SIG-M5 treated with dmso at 0.1 percent for 504 hours (cell line): ENCODE results near the gene MAN2B2.

ENCODE experiments used
- DNase-seq: peaks from one replicate; lab custom pipeline; 2025; ENCODE audit not compliant: unreplicated experiment; lab: John Stamatoyannopoulos, UW

The MAN2B2 gene

DNA sequence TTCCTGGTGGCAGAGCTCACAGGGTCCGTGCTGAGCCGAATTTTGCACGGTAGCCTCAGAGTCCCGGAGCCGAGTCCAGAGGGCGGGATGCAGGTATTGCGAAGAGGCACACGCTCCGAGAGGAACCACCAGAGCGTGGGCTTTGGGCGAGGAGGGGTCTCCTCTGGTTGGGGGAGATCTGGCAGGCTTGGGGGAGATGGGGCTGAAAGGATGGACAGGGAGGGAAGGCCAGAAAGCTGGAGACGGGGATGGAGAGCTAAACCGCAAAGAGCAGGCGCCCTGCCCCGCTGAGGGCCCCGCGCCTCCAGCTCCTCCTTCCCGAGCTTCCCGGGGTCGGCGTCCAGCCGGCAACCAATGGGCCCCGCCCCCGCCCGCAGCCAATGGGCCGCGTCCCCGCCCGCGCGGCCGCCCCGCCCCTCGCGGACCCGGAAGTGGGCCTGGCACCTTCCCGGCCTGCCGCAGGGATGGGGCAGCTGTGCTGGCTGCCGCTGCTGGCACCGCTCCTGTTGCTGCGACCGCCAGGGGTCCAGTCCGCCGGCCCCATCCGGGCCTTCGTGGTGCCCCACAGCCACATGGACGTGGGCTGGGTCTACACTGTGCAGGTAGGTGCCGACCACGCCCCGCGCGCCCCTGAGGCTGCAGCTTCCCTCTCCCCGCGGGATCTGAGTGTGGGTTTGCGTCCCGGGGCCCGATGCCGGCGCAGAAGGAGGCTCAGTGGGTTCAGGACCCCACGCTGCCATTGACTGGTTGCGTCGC, at the start of gene MAN2B2:
Gene MAN2B2, plus strand, starts transcription at position 443 of the 756 bp plus-strand sequence. Its CDS starts 22 bp downstream, at position 465.
- peak; percentile 74 for DNase-seq

DNA sequence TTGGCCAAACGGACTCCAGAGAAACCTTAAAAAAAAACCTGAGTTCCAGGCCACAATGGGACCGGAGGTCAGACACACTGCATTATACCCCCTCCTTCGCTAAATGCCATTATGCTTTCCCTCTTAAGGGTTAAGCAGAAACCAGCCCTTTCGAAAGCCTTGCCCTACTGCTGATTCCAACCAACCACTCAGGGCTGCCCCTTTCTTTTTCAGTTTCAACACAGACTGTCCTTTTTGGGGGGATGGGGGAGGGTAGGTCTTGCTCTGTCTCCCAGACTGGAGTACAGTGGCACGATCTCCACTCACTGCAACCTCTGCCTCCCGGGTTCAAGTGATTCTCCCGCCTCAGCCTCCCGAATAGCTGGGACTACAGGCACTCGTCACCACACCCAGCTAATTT, 49.5 kb upstream of the MAN2B2 start:
- no peak for DNase-seq

DNA sequence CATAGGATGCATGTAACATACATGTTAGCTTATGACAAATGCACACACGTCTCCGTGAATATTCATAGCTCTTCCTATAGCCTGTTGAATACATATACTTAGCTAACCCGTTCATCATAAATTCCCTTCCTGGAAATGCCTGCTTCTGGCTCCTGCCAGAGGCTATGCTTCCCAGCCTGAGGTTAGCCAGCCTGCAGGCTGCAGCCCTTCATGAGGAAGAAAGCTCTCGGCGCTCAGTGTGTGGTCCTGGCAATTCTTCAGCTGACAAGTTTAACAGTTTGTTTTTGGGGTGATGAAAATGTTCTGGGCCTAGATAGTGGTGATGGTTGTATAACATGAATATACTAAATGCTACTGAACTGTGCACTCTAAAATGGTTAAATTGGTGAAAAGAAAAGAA, 48.8 kb upstream of the MAN2B2 start:
- no peak for DNase-seq

DNA sequence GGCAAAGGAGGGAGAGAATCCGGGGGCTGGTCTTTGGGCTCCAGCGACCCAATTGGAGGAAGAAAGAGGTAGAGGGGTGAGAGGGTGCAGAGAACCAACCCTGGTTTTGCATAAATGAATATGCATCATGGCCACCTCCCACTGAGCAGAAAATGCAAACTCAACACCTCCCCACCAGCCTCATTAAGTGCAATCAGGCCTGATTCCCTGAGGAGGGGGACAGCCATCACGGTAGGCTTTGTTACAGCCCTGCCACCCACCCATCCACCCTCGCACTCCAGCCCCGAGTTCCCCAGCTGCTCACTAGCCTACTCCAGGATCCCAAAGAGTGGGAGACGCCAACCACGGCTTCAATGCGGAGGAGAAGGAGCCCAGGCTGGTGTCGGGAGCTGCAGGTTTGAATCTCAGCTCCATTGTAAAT, 48.3 kb upstream of the MAN2B2 start:
- DNase-seq = no peak

DNA sequence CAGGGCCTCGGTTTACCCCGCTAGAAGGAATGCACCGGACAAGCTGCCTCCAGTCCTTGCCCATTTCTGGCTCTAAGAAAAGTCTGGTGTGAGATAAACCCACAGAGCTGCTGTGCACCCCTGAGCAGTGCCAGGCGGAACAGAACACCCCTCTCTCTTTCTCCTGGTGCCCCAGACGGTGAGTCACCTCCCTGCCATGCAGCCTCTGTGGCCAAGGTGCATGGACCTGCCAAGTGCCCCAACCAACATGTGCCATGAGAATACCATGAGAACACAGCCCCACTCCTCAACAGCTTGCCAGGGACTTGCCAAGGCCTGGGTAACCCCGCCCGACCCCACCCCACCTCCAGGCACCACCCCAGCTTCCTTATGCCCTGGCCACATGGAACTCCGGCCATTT, 47.7 kb upstream of the MAN2B2 start:
- no peak for DNase-seq

DNA sequence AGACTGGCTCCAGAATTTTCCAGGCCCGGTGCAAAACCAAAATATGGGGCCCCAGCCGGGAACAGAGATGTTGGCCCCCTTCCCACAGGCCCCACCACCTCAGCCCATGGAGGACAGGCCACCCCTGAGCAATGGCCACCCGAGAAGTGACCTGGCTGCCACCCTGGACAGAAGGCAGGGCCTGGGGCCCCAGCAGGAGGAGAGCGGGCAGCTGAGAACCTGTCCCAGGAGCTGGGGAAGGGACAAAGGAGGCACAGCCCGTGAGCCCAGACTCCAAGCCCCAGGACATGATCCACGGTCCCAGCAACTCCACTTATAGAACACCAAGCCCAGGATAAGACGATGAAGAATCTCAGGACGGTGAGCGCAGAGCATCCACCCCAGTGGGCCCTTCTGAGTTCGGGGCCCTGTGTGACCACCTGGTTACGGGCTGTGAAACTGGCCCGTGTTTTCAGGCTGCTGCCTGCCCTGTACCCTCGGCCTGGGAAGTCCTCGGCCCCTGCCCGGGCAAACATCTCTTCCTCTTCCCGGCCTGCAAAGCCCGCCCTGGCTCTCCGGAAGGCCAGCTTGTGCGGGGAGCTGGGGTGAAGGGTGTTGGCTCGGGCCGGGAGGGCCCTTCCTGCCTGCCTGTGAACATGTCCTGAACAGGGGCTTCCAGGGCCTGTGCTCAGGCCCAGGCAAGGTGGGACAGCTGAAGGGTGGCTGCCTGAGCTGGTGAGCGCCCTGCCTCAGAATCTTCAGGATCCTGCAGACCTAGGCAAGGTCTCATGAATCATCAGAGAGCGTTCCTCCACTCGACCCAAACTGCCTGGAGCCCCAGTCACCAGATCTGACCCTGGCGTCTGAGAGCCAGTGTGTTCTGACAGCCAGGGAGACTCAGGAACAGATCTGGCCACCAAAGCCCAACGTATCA, 47.0 kb upstream of the MAN2B2 start:
- no peak for DNase-seq

DNA sequence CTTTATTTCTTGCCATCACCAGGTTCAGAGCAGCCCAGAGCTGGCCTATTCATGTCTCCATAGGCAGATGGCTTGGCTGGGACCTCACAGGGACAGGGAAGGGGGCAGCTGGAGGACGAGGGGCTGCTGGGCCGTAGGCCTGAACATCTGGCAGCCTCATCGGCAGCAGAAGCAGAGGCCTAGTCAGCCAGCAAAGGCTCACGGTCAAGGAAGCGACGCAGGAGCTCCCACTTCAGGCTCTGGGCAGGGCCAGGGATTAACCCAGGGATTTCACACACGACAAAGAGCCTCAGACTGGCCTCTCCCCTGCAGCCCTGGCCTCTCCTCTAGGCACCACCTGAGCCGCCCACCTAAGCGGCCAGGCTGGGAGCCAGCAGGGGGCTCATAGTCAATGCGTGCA, 46.0 kb upstream of the MAN2B2 start:
- DNase-seq = no peak

DNA sequence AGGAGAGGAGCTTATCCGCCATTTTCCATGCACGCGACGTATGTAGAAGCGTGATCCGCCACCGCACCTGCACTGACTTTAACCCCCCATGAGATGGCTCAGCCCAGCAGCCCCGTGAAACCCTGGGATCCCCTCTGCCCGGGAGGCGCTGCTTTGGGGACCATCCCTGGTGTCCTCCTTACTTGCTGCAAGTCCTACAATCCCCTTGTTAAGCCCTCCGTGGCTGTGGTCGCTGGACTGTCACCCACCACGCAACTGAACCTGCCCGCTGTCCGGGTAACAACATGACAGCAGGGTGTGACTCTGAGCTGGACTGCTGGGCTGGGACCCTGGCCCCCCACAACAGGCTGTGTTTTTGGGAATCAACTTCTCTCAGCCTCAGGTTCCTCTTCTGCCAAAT, 44.7 kb upstream of the MAN2B2 start:
- DNase-seq = no peak

DNA sequence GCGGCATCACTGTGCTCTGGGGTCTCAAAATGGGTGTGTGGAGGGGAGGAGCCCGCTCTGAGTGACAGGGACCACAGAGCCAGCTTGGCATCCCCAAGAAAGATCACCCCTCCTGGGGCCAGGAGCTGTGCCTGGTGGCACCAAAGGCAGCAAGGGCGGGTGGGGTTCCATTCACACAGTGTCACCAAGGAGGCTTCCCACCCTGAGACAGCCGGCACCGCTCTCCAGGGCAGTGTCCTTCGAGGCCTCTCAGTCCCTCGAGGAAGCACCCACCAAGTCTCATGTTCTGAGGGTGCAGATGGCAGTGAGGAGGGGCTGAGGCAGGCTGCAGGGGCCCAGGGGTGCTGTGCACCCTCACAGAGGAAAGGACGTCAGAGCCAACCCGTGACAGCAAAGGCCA, 44.0 kb upstream of the MAN2B2 start:
- no peak for DNase-seq

DNA sequence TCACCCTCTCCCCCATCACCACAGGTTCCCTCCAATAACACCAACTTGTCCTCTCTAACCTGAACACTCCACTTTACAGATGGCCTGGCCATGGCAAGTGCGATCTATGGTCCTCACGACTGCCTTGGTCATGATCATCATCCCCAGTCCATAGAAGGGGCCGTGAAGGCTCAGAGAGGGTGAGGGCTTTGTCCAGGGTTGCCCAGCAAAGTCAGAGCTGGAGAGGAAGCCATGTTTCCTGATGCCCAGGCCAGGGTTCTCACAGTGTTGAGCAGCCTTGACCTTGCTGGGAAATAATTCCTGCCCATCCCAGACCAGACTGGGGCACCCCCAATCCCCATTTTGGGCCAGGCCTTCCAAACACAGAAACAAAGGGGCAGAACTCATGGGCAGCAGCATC, 42.9 kb upstream of the MAN2B2 start:
- no peak for DNase-seq

DNA sequence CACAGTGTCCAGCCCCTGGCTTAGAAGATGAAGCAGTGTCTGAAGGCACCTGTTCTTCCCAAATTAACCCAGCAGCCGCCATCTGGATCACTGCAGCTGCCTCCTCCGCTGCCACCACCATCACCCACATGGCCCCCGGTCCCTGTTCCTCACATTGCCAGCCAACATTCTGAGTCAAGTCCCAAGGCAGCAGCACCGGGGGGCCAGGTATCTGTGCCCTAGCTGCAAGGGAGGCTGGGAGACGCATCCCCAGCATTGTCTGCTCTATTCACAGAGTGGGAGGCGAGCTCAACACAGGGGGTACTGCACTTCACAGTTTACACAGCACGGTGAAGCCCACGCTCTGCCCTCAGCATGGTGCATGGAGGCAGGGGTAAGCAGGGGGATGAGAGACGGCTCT, 42.3 kb upstream of the MAN2B2 start:
- DNase-seq = no peak

DNA sequence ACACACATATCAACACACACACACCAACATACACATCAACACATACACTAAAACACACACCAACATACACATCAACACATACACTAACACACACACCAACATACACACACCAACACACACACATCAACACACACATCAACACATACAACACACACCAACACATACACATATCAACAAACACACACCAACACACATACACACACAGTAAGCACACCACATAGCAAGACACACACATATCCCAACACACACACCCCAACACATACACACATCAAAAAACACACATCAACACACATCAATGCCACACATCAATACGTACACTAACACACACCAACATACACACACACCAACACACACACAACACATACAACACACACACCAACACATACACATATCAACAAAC, 40.9 kb upstream of the MAN2B2 start:
- no peak for DNase-seq

DNA sequence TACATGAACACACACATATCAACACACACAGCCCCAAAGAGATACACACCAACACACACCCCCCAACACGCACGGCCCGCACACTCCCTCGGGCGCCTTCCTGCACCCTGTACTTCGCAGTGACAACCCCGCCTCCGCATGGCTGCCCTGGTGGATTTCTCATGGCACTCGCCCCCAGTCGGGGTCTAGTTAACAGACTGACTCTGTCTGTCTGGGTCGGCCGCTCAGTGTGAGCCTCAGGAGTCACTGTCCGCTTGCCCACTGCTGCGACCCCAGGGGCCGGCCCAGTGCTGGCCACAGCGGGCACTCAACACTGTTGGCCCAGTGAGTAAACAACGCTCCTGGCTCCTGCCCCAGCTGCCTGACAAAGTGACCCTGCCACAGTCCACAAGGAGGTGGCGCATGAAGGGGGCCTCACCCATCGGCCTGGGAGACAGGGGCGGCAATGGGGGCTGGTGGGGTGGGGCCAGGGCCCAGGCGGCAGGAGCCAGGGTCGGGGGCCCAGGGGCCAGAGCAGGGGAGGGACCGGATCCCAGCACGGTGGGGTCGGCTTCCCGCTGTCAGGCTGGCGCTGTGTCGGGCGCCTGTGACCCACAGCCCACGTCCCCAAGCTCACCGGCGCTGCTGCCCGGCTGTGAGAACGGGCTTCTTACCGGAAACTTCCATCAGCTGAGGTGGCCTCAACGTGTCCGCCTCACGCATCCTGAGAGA, 40.2 kb upstream of the MAN2B2 start:
- no peak for DNase-seq

DNA sequence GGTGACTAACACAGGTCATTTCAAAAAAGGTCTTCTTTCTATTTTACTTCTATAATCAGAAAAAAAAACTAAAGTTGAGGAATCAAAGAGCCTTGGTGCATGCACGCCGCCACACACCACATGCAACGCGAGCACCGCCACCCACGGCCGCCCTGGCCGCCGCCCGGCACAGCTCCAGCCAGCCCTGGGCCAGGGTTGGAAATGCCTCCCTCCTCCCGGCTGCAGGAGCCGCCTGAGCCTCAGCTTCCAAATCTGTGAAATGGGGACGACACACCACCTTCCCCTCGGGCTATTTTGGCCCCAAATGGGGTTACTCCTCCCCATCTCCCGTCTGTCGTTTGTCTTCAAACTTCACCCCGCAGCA, 39.7 kb upstream of the MAN2B2 start:
- DNase-seq = no peak

DNA sequence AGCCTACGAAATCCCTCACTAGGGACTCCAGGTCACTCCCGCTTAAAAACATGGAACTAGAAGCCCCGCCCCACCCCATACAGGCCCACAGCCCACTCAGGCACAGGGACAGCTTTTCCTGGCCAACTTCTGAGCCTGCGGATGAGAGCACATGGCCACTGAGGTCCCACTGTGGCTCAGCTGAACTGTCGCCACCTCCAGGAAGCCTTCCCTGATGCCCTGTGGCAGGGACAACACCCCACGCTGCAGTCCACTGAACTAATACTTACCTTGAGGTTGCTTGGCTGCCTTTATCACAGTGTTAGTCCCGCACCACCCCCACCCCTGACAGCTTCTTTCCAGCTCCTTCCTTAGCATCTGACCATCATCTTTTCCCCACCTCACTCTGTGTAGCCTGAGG, 39.3 kb upstream of the MAN2B2 start:
- no peak for DNase-seq

DNA sequence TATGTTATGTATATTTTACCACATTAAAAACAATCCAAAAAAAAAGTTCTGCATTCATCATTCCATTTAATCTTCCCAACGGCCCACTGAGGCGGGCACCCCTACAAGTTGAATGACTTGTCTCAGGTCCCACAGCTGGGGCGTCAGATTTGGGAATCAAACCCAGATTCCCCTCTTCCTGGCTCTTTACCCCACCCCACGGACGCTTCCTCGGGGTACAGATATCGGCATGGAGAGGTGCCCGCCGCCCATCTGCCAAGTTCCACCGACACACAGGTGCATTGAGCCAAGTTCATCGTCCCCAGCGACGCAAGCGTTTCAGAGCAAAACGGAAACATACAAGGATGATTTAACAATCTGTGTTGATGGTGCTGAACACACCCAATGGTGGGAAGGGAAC, 36.9 kb upstream of the MAN2B2 start:
- DNase-seq = no peak

DNA sequence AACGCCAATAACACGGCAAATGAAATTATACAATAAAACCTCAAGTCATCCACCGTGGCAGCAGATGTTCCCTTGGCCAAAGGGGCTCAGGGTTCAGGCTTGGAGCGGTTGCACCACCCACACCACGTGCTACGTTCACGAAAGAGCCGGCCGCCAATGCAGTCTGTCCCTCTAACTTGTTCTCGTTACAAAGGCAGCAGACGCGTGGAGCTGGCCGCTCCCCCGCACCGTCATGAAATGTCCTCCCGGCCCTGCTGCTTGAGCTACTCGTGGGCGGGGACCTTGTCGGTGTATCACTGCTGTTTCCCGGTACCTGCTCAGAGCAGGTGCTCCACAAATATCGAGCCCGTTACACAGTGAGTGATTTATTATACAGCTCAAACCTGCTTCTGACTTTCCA, 36.4 kb upstream of the MAN2B2 start:
- DNase-seq = no peak

DNA sequence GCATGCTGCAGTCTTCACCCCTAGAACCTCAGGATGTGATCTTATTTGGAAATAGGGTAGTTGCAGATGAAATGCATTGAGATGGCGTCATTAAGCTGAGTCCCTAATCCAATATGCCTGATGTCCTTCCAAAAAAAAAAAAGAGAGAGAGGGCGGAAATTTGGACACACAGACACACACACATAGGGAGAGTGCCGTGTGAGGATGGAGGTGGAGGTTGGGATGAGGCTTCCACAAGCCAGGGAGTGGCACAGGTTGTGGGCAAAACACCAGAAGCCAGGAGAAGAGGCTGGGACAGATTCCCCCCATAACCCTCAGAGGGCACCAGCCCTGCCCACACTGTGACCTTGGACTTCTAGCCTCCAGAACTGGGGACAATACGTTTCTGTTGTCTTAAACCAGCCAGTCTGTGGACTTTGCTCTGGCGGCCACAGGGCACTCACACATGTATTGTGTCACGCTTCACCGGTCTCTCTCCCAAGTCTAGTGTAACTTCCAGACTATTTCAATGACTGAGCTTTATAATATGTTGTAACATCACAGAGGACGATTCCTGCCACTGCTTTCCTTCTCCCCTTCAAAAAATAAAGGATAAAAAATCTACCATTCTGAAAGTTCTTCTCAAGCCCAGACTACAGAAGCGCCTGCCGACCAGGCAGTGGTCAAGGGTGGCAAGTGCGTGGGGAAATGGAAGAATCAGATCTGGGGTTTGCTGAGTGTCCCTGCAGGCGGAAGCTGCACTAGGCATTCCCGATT, 35.8 kb upstream of the MAN2B2 start:
- DNase-seq = no peak

DNA sequence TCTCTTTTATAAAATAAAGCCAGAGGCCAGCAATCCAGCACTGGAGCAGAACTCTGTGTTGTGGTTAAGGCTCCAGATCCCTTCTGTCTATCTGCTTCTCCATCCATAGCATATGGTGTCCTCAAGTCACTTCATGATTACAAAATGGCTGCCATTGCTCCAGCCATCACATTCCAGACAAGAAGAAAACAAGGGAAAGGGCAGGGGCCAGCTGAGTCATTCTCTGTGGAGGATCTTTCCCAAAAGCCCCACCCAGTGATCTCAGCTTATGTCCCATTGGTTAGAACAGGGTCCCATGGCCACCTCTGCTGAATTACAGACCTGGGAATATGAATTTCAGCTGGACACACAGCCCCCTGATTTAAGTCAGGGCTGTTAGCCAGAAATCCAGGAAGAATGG, 34.1 kb upstream of the MAN2B2 start:
- DNase-seq = no peak

DNA sequence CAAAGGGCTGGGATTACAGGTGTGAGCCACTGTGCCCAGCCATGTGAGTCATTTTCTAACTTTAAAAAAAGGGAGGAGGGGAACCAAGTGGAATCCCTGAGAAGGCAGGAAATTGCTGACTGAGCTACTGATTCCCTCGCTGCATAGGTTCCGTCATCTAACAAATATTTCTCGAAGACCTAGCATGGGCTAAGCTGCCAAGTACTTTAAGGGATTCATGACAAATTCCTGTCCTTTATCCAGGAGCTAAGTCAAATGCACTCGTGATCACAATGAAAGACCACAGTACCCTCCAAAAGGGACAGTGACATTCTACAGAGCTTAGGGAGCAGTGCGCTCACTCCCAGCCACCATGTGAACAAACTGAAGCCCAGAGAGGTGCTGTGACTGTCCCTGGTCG, 33.2 kb upstream of the MAN2B2 start:
- DNase-seq = no peak

DNA sequence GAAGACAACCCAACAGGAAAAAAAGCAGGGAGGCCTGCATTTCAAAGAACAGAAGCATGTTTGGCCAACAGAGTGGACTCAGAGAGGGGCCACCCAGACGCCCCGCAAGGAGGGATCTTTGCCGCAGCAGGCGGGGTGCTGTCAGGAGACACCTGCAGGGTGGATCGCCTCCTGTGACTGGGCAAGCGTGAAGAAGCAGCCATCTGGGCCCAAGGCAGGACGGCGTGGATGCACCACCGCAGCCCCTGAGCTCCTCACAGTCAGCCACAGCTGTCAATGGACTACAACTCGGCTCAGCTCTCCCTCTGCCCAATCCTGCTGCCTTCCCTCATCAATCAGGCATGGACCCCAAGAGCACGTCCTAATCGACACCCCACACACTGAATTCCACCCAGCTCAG, 32.0 kb upstream of the MAN2B2 start:
- DNase-seq = no peak
